Osteoblast (primary cell): ENCODE data around the gene MARS1. TPM values are rescaled to one million over a fixed set of nuclear protein-coding genes. Genes with fewer than 3 reads are reported as not detected.
"Not testable (repeated sequence)": the region's sequence is repeated elsewhere in the genome, so short reads cannot be mapped to it uniquely, and the experiment has no call there.

ENCODE experiments used
- DNase-seq: peaks from one replicate; pipeline ENCODE4 v3.0.0; 2011; ENCODE audit warnings: low spot score, mixed read lengths; ENCODE audit not compliant: insufficient read length; ENCODE audit errors: missing footprints
- H2AFZ ChIP-seq: 2 replicates; pipeline ENCODE4 v1.6.0; 2011; ENCODE audit warnings: mild to moderate bottlenecking, low read length
- H3K27ac ChIP-seq: 2 replicates; pipeline ENCODE4 v1.5.1; 2011; ENCODE audit warnings: mild to moderate bottlenecking, low read depth, low read length, moderate library complexity
- H3K27me3 ChIP-seq: 2 replicates; pipeline ENCODE4 v1.6.0; 2012; ENCODE audit warnings: mild to moderate bottlenecking, control low read depth, inconsistent platforms, low read length, moderate library complexity; ENCODE audit not compliant: insufficient read depth
- H3K36me3 ChIP-seq: 2 replicates; pipeline ENCODE4 v1.5.1; 2011; ENCODE audit warnings: mild to moderate bottlenecking, low read length, control low read depth, moderate library complexity; ENCODE audit not compliant: insufficient read depth
- H3K4me1 ChIP-seq: 2 replicates; pipeline ENCODE4 v1.5.1; 2011; ENCODE audit warnings: mild to moderate bottlenecking, low read length, control low read depth, moderate library complexity; ENCODE audit not compliant: insufficient read depth
- H3K4me2 ChIP-seq: 2 replicates; pipeline ENCODE4 v1.6.0; 2011; ENCODE audit warnings: mild to moderate bottlenecking, low read length; ENCODE audit not compliant: insufficient read depth
- H3K4me3 ChIP-seq: fragments of 200-600 bp; sonication (generic); 3 replicates; pipeline ENCODE4 v1.5.1; 2012; ENCODE audit warnings: mild to moderate bottlenecking, low read length, inconsistent platforms; ENCODE audit not compliant: insufficient read depth
- H3K79me2 ChIP-seq: 2 replicates; pipeline ENCODE4 v1.6.0; 2012; ENCODE audit warnings: mild to moderate bottlenecking, low read length, control low read depth, inconsistent platforms; ENCODE audit not compliant: insufficient read depth
- H3K9me3 ChIP-seq: 2 replicates; pipeline ENCODE4 v1.5.1; 2011; ENCODE audit warnings: low read depth, low read length, control low read depth
- H4K20me1 ChIP-seq: 2 replicates; pipeline ENCODE4 v1.6.0; 2012; ENCODE audit warnings: mild to moderate bottlenecking, low read length, control low read depth; ENCODE audit not compliant: insufficient read depth
- CTCF ChIP-seq: IDR thresholded peaks from 2 replicates; pipeline ENCODE4 v1.5.1; 2011; ENCODE audit warnings: mild to moderate bottlenecking, low read depth, low read length, moderate library complexity; ENCODE audit errors: extremely low read depth
- total RNA-seq: library from RNA; depleted of rRNA; stranded (reverse); fragments of >200 nt; gene quantifications from 2 replicates; pipeline ENCODE4 v1.2.3, GENCODE V29; 2012

The MARS1 gene
- total RNA-seq, 1 donor = 187 TPM

- Histone ChIP-seq H3K9me3 (no peaks in the 10 kb centered on the region), H3K36me3 (peaks cover 50% of the 10 kb centered on the region), H4K20me1 (no peaks in the 10 kb centered on the region), H3K4me2 (no peak overlapping the region), H3K4me1 (no peaks in the 10 kb centered on the region), H3K27ac (no peak overlapping the region), H3K79me2 (no peaks in the 10 kb centered on the region), H2AFZ (no peak overlapping the region), H3K27me3 (no peaks in the 10 kb centered on the region), H3K4me3 (no peak overlapping the region)
- TF ChIP-seq CTCF = no peak
- no peak for DNase-seq
Observed at GRCh38 chr12:57498132-57498502, 10.2 kb downstream of the MARS1 start.

DNA sequence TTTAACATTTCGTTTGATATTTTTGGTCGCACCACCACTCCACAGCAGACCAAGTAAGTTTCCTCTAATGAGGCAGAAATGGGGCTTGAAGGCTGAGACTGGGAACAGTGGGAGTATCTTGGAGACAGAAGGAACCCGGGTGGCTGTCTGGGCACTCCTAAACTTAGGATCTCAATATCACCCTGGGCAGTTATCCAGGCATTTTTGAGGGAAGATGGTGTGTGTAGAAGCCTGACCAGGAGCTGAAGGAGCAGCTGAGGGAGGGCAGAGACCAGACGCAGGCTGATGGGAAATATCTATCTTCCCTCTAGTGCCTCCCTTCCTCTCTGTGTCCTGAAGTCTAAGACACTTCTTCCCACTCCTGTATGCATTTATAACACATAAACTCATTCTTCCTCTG is 10.7 kb downstream of the MARS1 start:
- H3K9me3 ChIP-seq = no peaks in the 10 kb centered on the region
- H3K36me3 ChIP-seq = peaks cover 50% of the 10 kb centered on the region
- no peaks in the 10 kb centered on the region for H3K27me3 ChIP-seq
- no peak overlapping the region for H3K4me2 ChIP-seq
- no peak overlapping the region for H3K4me3 ChIP-seq
- H4K20me1 ChIP-seq = no peaks in the 10 kb centered on the region
- H2AFZ ChIP-seq = no peak overlapping the region
- no peak for DNase-seq
- no peaks in the 10 kb centered on the region for H3K79me2 ChIP-seq
- H3K27ac ChIP-seq = no peak overlapping the region
- no peak for TF ChIP-seq CTCF
- H3K4me1 ChIP-seq = no peaks in the 10 kb centered on the region

- Histone ChIP-seq H2AFZ (no peak overlapping the region), H3K4me3 (no peak overlapping the region), H3K4me2 (no peak overlapping the region), H3K27ac (no peak overlapping the region), H4K20me1 (no peaks in the 10 kb centered on the region), H3K27me3 (no peaks in the 10 kb centered on the region), H3K79me2 (no peaks in the 10 kb centered on the region), H3K4me1 (no peaks in the 10 kb centered on the region), H3K36me3 (peaks cover 60% of the 10 kb centered on the region), H3K9me3 (no peaks in the 10 kb centered on the region)
- TF ChIP-seq CTCF = no peak
- no peak for DNase-seq
Observed at GRCh38 chr12:57500213-57500612, 12.3 kb downstream of the MARS1 start.

- not testable (repeated sequence) for H2AFZ ChIP-seq, H3K27ac ChIP-seq, H4K20me1 ChIP-seq, H3K9me3 ChIP-seq, H3K79me2 ChIP-seq, H3K27me3 ChIP-seq, H3K4me3 ChIP-seq, H3K4me1 ChIP-seq, DNase-seq, H3K4me2 ChIP-seq
- H3K36me3 ChIP-seq = peaks cover 59% of the 10 kb centered on the region
Observed at GRCh38 chr12:57502311-57502969, 14.6 kb downstream of the MARS1 start.

- DNase-seq, H3K4me3 ChIP-seq, H4K20me1 ChIP-seq, H3K27ac ChIP-seq, H3K9me3 ChIP-seq, H3K4me1 ChIP-seq, H3K79me2 ChIP-seq, H2AFZ ChIP-seq, H3K27me3 ChIP-seq, H3K4me2 ChIP-seq: not testable (repeated sequence)
- H3K36me3 ChIP-seq = peaks cover 52% of the 10 kb centered on the region
Observed at GRCh38 chr12:57506541-57506940, 18.7 kb downstream of the MARS1 start.

DNA sequence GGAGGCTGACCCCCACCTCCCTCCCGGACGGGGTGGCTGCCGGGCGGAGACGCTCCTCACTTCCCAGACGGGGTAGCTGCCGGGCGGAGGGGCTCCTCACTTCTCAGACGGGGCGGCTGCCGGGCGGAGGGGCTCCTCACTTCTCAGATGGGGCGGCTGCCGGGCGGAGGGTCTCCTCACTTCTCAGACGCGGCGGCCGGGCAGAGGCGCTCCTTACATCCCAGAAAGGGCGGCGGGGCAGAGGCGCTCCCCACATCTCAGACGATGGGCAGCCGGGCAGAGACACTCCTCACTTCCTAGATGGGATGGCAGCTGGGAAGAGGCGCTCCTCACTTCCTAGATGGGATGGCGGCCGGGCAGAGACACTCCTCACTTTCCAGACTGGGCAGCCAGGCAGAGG is 19.9 kb downstream of the MARS1 start:
- not testable (repeated sequence) for H3K4me2 ChIP-seq, H3K27me3 ChIP-seq, H3K4me3 ChIP-seq, H3K4me1 ChIP-seq, DNase-seq, H3K27ac ChIP-seq, H4K20me1 ChIP-seq, H2AFZ ChIP-seq, H3K9me3 ChIP-seq, H3K79me2 ChIP-seq
- peaks cover 56% of the 10 kb centered on the region for H3K36me3 ChIP-seq
